PFSK-1 (cell line): ENCODE results near the gene PPP1R9A.

ENCODE experiments used
- FOXP2 ChIP-seq: optimal IDR thresholded peaks from 2 replicates; pipeline ENCODE3; 2011; ENCODE audit warnings: borderline replicate concordance, control low read depth, inconsistent platforms; ENCODE audit not compliant: insufficient read depth; ENCODE audit errors: extremely low read length, extremely low read depth
- POLR2AphosphoS5 ChIP-seq: IDR thresholded peaks from 2 replicates; pipeline ENCODE4 v1.6.1; 2012; ENCODE audit warnings: low read depth, mild to moderate bottlenecking, control low read depth, low read length, moderate library complexity
- SIN3A ChIP-seq: IDR thresholded peaks from 2 replicates; pipeline ENCODE4 v1.6.1; 2012; ENCODE audit warnings: mild to moderate bottlenecking, low read length, moderate library complexity, borderline replicate concordance; ENCODE audit not compliant: insufficient read depth
- TAF1 ChIP-seq: IDR thresholded peaks from 2 replicates; pipeline ENCODE4 v1.6.1; 2012; ENCODE audit warnings: low read length, control low read depth, borderline replicate concordance; ENCODE audit not compliant: insufficient read depth
- TF ChIP-seq, protein P1 (sequence below), 2 experiments: IDR thresholded peaks; 2 replicates each; pipeline versions ENCODE4 v1.6.1 to v1.8.0; 2011 to 2012; ENCODE audit warnings: low read depth in 2 of 2, low read length in 2 of 2, control low read depth in 1 of 2, inconsistent platforms in 1 of 2, mild to moderate bottlenecking in 1 of 2, moderate library complexity in 1 of 2; ENCODE audit not compliant: insufficient read depth in 1 of 2

The PPP1R9A gene

DNA sequence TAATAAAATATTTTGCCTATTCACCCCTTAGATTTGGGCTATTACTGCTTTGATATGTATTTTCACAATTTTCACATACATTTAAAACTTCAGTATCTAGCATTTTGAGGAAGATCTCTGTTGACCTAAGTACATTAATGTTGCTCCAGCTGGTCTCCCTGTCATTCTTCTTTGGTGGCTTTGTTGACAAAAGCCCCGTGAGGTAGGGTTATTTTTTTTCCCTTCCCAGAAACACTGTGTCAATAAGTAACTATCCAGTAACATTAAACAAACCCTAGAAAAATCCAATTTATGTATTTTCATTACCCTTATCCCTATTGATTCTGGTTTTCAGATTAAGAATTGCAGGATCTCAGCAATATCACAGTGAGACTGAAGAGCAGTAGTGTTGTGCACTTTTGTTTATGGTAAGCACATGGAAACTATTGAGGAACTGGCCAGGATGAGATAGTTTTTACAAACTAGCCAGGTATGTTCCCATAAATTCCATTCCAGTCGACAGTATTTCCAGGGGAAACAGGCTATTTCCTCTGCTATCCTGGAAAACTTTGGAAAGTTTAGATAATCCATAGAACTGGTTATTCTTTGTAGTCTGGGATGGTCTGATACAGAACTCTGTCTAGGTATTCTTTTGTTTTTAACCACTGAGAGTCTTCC, 218.8 kb downstream of the PPP1R9A start:
- no peak for TF ChIP-seq POLR2AphosphoS5
- TF ChIP-seq FOXP2 = no peak
- TF ChIP-seq SIN3A = no peak
- TF ChIP-seq, protein P1, sequence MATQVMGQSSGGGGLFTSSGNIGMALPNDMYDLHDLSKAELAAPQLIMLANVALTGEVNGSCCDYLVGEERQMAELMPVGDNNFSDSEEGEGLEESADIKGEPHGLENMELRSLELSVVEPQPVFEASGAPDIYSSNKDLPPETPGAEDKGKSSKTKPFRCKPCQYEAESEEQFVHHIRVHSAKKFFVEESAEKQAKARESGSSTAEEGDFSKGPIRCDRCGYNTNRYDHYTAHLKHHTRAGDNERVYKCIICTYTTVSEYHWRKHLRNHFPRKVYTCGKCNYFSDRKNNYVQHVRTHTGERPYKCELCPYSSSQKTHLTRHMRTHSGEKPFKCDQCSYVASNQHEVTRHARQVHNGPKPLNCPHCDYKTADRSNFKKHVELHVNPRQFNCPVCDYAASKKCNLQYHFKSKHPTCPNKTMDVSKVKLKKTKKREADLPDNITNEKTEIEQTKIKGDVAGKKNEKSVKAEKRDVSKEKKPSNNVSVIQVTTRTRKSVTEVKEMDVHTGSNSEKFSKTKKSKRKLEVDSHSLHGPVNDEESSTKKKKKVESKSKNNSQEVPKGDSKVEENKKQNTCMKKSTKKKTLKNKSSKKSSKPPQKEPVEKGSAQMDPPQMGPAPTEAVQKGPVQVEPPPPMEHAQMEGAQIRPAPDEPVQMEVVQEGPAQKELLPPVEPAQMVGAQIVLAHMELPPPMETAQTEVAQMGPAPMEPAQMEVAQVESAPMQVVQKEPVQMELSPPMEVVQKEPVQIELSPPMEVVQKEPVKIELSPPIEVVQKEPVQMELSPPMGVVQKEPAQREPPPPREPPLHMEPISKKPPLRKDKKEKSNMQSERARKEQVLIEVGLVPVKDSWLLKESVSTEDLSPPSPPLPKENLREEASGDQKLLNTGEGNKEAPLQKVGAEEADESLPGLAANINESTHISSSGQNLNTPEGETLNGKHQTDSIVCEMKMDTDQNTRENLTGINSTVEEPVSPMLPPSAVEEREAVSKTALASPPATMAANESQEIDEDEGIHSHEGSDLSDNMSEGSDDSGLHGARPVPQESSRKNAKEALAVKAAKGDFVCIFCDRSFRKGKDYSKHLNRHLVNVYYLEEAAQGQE (IDR thresholded peaks at IDR 0.05; ENCODE audit: insufficient read depth in 1 of 2, low read depth in 2 of 2, low read length in 2 of 2) = no peak
- TF ChIP-seq TAF1 = no peak

DNA sequence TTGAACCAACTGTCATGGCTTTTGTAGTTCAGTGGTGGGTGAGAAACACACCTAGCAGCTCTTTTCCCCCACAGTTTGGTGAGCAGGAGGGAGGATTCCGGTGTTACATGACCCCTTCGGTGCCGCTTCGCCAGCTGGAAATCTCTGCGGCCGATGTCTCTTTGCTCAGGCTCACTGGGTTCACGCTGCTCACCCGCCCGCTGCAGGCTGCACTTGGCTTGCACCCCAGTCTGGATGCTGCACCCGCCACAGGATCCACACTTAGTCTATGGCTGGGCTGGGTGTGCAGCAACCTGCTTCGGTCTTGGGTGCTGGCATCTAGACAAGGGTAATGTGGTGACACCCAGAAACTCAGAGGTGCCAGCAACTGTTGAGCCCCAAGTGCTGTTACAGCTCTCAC, 225.1 kb downstream of the PPP1R9A start:
- no peak for TF ChIP-seq FOXP2
- TF ChIP-seq, protein P1 (IDR thresholded peaks at IDR 0.05; ENCODE audit: insufficient read depth in 1 of 2, low read depth in 2 of 2, low read length in 2 of 2) = no peak
- TF ChIP-seq POLR2AphosphoS5 = no peak
- no peak for TF ChIP-seq SIN3A
- TF ChIP-seq TAF1 = no peak

DNA sequence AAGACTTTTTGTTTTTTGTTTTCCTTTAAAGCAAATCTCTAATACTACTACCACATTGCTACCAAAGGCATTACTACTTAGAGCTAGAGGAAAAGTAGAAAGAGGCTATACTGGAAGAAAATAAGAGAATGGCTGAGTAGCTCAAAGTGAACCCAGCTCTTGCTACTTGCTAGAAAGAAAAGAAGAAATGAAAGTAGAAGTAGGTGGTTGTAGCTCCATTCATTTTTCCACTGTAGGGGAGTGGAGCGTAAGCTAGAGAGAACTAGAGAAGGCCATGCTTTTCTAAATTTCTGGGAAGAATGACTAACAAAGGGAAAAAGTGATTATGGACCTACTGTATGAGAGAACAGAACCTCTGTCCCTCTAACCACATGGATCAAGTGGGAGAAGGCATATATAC, 232.5 kb downstream of the PPP1R9A start:
- TF ChIP-seq, protein P1 (IDR thresholded peaks at IDR 0.05; ENCODE audit: insufficient read depth in 1 of 2, low read depth in 2 of 2, low read length in 2 of 2) = no peak
- TF ChIP-seq FOXP2 = no peak
- TF ChIP-seq POLR2AphosphoS5 = no peak

DNA sequence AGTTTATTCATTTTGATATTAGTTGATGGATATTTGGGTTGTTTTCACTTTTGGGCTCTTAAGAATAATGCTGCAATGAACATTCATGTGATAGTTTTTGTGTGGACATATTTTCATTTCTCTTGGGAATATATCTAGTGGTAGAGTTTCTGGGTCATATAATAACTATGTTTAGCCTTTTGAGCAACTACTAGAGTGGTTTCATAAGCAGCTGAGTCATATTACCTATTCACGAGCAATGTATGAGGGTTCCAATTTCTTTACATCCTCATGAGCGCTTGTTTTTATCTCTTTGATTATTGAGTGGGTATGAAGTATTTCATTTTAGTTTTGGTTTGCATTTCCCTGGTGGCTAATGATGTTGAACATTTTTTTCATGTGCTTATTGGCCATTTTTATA, 234.4 kb downstream of the PPP1R9A start:
- TF ChIP-seq TAF1 = no peak
- TF ChIP-seq, protein P1 (IDR thresholded peaks at IDR 0.05; ENCODE audit: insufficient read depth in 1 of 2, low read depth in 2 of 2, low read length in 2 of 2) = no peak
- TF ChIP-seq FOXP2 = no peak
- TF ChIP-seq POLR2AphosphoS5 = no peak
- no peak for TF ChIP-seq SIN3A

DNA sequence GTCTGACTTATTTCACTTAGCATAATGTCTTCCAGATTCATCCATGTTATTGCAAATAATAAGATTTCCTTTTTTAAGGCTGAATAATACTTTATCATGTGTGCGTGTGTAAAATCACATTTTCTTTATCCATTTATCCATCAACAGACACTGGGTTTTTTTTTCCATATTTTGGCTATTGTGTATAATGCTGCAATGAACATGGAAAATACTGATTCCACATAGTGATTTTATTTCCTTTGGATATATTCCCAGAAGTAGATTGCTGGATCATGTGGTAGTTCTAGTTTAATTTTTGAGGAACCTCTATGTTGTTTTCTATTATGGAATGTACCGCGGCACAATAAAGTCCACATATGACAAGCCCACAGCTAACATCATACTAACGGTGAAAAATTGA, 236.9 kb downstream of the PPP1R9A start:
- TF ChIP-seq SIN3A = no peak
- no peak for TF ChIP-seq TAF1
- no peak for TF ChIP-seq POLR2AphosphoS5
- TF ChIP-seq, protein P1 (IDR thresholded peaks at IDR 0.05; ENCODE audit: insufficient read depth in 1 of 2, low read depth in 2 of 2, low read length in 2 of 2) = no peak
- no peak for TF ChIP-seq FOXP2
